ENCODE measurements around the gene HOTAIR.

Gene HOTAIR

DNA sequence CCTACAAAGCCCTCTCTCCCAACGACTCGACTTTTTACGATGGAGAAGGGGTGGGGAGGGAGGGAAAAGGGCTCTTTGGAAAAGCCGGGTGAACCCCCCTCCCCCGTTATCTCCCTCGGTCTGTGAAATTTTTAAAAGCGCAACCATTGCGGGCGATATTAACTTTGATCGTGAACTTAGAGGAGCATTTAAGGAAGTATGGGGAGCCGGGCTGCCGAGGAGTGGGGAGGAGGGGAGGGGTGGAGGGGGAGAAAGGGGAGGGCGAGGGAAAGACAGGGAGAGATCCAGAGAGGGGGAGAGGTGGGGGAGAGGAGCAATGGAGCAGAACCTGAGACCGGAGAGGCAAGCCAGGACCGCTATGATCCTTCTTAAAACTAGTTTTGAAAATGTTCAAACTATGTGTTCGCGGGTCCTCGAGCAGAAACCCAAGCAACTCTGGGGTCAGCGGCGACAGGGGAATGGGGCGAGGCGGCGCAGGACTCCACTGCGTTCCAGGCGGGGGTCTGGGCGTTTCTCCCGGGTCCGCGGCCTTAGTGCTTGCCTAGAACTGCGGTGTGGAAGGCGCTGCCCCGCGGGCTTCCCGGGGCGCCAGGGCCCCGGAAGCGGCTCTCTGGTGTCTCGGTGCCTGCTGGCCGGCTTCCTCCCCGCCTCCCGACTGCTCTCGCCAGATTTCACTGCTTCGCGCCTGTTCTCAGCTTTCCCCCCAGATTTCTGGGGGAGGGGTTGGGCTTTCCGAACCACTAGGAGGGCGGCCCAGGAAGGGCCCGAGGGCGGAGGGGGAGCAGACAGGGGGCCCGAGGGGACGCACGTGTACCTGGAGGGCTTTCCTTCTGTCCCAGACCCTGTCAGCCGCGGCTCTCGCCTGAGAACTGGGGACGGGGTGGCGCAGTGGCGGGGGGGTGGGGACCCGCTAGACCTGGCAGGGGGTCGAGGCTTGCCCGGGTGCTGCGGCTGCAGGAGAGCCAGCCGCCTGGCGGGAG is at the start of gene HOTAIR:
TSS of gene HOTAIR (minus strand) at position 871 of the 980 bp plus-strand sequence.
- peak; percentile 40 to 69 (median 41) for DNase-seq

GRCh38 chr12:54024127-54024526 is 49.4 kb upstream of the HOTAIR start:
- DNase-seq = no peak

DNA sequence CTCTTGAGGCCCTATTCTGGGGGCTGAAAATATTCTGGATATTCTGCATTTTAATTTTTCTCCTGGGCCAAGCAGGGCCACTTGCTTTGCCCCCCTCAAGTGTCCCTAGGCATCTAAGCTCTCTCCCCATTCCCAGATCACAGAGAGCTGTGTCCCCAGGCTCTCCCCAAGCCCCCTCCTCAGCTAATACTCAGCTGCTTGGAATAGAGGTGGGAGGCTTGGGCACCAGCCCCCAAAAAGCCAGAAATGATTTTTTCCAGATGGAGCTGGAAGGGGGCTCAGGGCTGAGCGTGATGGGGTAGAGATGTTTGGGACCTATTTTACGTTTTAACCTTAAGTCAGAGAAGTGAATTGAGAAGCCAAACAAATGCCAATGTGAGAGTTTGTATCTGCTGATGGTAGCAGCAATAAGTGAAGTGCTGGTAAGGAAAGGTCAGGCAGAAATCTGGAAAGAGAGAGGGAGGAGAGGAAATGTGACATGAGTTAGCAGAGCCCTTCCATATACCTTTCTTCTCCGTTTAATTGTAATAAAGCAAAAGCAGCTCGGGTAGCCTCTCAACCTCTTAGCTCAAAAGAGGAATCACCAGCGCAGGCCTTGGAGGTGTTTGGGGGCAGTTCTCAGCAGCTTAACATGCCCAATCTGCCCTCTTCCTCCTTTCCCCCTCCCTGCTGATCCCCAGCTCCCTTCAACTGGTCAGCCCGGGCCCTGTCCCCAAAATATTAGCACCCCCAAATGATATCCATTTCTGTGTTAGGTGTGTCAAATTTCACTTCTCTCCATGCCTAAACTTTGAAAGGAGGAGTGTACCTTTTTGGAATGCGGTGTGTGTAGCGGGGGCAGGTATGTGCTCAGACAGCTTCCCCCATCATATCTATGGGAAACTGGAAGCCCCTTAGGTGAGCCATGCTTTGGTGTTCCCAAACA is 48.5 kb upstream of the HOTAIR start:
- DNase-seq = no peak

- DNase-seq = no peak
Observed at GRCh38 chr12:54021432-54022013, 46.8 kb upstream of the HOTAIR start.

DNA sequence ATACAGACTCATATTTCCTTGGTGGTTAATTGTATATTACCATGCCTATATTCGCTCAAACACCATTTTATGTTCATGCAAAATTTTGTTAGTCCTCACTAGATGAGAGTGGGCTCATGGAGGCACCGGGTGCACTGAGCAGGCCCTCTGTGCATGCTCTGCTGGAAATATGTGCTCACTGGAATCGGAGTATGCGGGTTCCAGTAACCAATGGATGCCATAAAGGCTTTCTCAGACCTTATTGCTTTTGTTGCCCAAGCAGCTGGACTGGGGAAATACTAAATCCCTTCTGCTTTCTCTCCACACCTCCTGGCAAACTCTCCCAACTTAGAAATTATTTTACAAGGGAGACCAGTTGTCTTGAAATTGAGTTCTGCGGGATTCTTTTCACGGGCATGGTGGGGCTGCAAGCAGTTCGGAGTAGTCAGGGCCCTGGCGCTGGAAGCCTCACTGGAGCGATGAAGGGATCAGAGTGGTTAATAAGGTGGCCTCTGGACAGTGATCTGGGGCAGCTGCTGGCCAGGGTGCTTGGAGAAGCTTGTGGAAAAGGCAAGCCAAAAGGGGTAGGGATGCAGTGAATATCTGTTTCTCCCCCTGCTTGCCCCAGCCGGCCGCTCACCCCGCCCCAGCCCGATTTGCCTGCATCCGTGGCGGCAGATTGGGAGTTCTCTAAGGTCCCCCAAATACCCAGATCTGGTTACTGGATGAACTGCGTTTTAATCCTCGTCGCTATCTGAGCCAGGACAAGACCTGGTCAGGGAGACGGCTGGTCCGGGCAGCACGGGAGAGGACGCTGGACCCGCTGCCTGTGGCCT is 46.0 kb upstream of the HOTAIR start:
- no peak for DNase-seq

GRCh38 chr12:54019924-54020590 is 45.3 kb upstream of the HOTAIR start:
- no peak for DNase-seq

GRCh38 chr12:54019091-54019811 is 44.5 kb upstream of the HOTAIR start:
- DNase-seq = no peak

- no peak for DNase-seq
Observed at GRCh38 chr12:54018468-54018984, 43.8 kb upstream of the HOTAIR start.

DNA sequence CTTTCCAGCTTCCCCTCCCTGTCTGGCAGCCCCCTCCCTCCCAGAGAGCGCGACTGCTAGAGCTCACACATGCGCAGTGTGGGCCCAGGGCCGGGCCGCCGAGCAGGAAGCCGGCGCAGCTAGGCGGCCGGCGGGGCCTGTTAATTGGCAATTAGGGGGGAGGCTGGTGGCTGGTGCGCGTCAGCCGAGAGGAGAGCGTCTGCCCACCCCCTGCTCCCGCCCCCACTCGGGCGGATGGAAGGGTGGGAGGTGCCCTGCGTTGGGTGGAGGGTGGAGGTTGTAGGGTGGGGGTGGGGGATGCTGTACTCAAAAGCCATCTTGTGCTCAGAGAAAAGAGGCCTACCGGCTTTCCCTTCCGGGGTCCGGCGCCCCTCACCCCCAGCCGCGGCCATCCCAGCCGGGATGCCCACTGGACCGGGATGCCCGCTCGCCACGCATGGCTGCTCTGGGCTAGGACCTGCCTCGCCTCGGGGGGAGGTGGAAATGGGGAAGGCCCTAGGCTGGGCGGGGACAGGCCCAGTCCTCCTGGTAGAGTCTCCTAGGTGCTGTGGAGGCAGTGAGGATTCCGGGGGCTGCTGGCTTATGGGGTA is 43.2 kb upstream of the HOTAIR start:
- DNase-seq = peak in 1 of 3 donors; percentile 58

GRCh38 chr12:54017027-54017788 is 42.5 kb upstream of the HOTAIR start:
- DNase-seq = no peak

GRCh38 chr12:54016478-54016964 is 41.8 kb upstream of the HOTAIR start:
- DNase-seq = no peak

- DNase-seq = no peak
Observed at GRCh38 chr12:54016051-54016450, 41.3 kb upstream of the HOTAIR start.

DNA sequence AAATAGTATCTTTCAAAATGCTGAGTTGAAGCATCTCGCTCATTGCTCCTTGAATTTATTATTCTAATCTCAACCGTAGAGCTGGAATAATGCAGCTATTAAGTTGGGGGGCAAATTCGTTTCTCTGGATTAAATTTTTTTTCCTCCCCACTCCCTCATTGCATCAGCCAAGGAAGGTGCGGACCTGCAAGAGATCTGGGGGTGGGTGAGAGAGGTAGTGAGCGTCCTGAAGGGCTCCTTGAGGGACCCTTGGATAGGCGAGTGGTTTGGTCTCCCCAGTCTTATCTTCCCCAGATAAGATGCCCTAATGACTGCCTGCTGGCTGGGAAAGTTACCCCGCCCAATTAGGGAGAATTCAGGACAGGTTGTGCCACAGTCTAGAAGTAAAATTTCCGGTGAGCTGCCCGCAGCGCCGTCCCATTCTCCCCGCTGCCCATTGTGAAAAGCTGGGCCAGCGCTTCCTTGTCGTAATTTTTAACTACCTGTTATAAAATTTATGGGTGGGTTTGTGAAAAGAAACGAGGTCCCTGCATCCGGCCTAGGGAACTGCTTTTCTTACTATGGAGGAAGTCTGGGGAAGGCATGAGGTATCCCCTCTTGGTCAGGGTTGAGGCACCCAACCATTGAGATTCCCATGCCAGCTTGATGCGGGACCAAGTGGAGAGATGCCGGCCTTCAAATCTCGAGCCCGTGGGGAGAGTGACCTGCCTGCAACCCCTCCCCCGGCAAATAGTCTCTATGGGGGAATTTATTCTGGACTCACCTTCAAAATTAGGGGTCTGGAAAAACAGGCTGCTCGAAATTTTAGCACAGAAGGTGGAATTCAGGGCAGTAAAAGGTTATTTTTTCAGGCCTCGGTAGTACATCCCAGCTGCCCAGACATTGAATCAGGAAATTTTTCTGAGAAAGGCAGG is 40.5 kb upstream of the HOTAIR start:
- no peak for DNase-seq

GRCh38 chr12:54014377-54015017 is 39.7 kb upstream of the HOTAIR start:
- DNase-seq = no peak

DNA sequence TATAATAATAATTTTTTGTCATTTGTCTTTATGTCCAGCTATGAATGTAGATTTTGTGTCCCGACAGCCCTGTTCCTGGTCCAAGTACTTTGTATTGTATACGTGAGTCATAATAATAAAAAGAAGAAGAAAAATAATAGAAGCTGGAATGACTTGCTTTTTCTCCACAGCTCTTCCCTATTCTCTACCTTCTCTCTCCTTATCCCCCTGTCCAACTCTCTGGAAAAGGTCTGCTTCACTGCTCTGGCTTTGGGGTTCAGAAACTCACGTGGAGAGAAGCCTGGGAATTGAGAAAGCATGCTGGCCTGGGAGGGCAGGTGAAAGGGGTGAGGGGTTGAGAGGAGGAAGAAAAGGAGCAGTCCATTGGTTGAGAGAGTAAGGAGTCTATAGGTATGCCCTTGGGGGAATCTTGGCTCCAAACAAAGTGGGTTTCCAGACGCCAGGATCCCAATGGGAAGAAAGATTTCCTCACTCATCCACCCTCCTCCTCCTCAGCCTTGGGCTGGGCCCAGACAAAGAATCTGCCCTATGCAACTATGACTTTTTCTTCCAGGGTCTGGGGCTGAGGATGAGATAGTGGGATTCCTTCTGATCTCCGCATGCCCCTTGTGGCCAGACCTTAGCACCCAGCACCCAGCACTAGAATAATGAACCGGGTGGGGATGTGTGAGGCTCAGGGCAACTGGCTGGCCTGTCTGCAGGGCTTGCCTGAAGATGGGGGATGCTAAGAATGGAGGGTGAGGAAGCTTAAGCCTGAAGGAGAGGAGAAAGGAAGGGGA is 38.1 kb upstream of the HOTAIR start:
- DNase-seq = no peak

GRCh38 chr12:54011665-54012532 is 37.1 kb upstream of the HOTAIR start:
- DNase-seq = no peak
